A549 treated with DMSO at 1 μM for 4 hours (cell line): ENCODE data around the gene C22orf31. TPM values are rescaled to one million over a fixed set of nuclear protein-coding genes. Genes with fewer than 3 reads are reported as not detected.

Experiments used
- total RNA-seq: library from RNA; stranded (reverse); fragments of 200-300 nt; extraction: Qiagen RNA extraction; gene quantifications from 5 replicates; pipeline ENCODE4 v1.2.3, GENCODE V29; 2022; ENCODE audit warnings: low read depth

Gene C22orf31
- total RNA-seq = not detected in 5 replicates

GRCh38 chr22:29061773-29062172, at the start of gene C22orf31:
Gene C22orf31 (minus strand): TSS chr22:29061831. CDS start chr22:29061792, 39 bp downstream.

GRCh38 chr22:29072979-29073617, 11.5 kb upstream of the C22orf31 start, which contains the start of gene KREMEN1:
Gene KREMEN1 (plus strand): TSS chr22:29073035. CDS start chr22:29073131, 96 bp downstream.

Other genes with a start within 250 kb of the C22orf31 start
- gene ZNRF3, start 178.3 kb downstream of the C22orf31 start, total RNA-seq = 5.6 to 6.9 TPM (median 6.3 TPM) in 5 replicates
- 2.5 to 4.3 TPM (median 3.9 TPM) in 5 replicates for gene KREMEN1, start 11.2 kb upstream of the C22orf31 start, total RNA-seq
- 0.28 to 0.33 TPM (median 0.31 TPM) in 5 replicates for gene EMID1, start 144.1 kb upstream of the C22orf31 start, total RNA-seq
- 22.0 to 33.6 TPM (median 28.0 TPM) in 5 replicates for gene RHBDD3, start 206.2 kb upstream of the C22orf31 start, total RNA-seq
- gene EWSR1, start 206.4 kb upstream of the C22orf31 start, total RNA-seq = 206 to 258 TPM (median 228 TPM) in 5 replicates
- 17.5 to 34.0 TPM (median 26.4 TPM) in 5 replicates for gene GAS2L1, start 244.8 kb upstream of the C22orf31 start, total RNA-seq